K562 (cell line): Measurements from ENCODE around the gene CIART. TPM values are rescaled to one million over a fixed set of nuclear protein-coding genes. Genes with fewer than 3 reads are reported as not detected.

Experiments
- ASH1L ChIP-seq: fragments of 450-650 bp; IDR thresholded peaks from 2 replicates; pipeline ENCODE4 v1.6.1; 2018; ENCODE audit warnings: borderline replicate concordance, mild to moderate bottlenecking, low read depth; ENCODE audit not compliant: partially characterized antibody
- CBFA2T2 ChIP-seq: fragments of 450-650 bp; conservative IDR thresholded peaks from 2 replicates; pipeline ENCODE4 v1.6.1; 2017; ENCODE audit warnings: mild to moderate bottlenecking
- E2F1 ChIP-seq: sonication (generic); formaldehyde crosslinking; IDR thresholded peaks from 2 replicates; pipeline ENCODE4 v1.8.1; 2023; ENCODE audit warnings: mild to moderate bottlenecking, missing genetic modification reagents, moderate library complexity
- ETS2 ChIP-seq: IDR thresholded peaks from 2 replicates; pipeline ENCODE4 v1.6.1; 2016; ENCODE audit warnings: borderline replicate concordance, missing genetic modification characterization, mild to moderate bottlenecking, moderate library complexity, missing compliant biosample characterization; ENCODE audit not compliant: poor library complexity, severe bottlenecking
- GATAD2B ChIP-seq: fragments of 450-650 bp; IDR thresholded peaks from 2 replicates; pipeline ENCODE4 v1.6.1; 2017; ENCODE audit warnings: mild to moderate bottlenecking, borderline replicate concordance
- HBP1 ChIP-seq: fragments of 450-650 bp; formaldehyde crosslinking; IDR thresholded peaks from 2 replicates; pipeline ENCODE4 v1.4.0; 2022; ENCODE audit warnings: missing genetic modification characterization
- L3MBTL2 ChIP-seq: fragments of 450-650 bp; IDR thresholded peaks from 2 replicates; pipeline ENCODE4 v1.6.1; 2016; ENCODE audit warnings: mild to moderate bottlenecking, moderate library complexity
- MECOM ChIP-seq: fragments of 250-450 bp; sonication (Bioruptor Pico); IDR thresholded peaks from 2 replicates; pipeline ENCODE4 v1.8.0; 2022; ENCODE audit warnings: inconsistent platforms
- POLR2B ChIP-seq: fragments of 450-650 bp; IDR thresholded peaks from 2 replicates; pipeline ENCODE4 v1.6.1; 2018; ENCODE audit warnings: low read depth; ENCODE audit not compliant: partially characterized antibody
- ZNF518B ChIP-seq: fragments of 250-450 bp; sonication (Bioruptor Pico); IDR thresholded peaks from 2 replicates; pipeline ENCODE4 v1.5.0; 2021; ENCODE audit warnings: mild to moderate bottlenecking, moderate library complexity
- ZNF76 ChIP-seq: fragments of 250-450 bp; sonication (Bioruptor Pico); IDR thresholded peaks from 2 replicates; pipeline ENCODE4 v1.4.0; 2020; ENCODE audit warnings: mild to moderate bottlenecking, moderate library complexity, borderline replicate concordance
- ZNF780A ChIP-seq: fragments of 250-450 bp; sonication (Bioruptor Pico); IDR thresholded peaks from 2 replicates; pipeline ENCODE4 v1.5.0; 2021; ENCODE audit warnings: mild to moderate bottlenecking
- polyA plus RNA-seq, 8 experiments: library from polyadenylated mRNA; depleted of rRNA in 4 of 8; stranded (reverse) in 5 of 8; unstranded in 3 of 8; fragments of >200 nt; fragmentation: Nextera tagmentation in 2 of 8; fragmentation: Illumina TruSeq in 1 of 8; extraction: Ambion mirVana in 2 of 8; extraction: Trizol in 1 of 8; gene quantifications; 2 replicates each; pipeline versions ENCODE4 v1.2.1 to v1.2.3, GENCODE V29; 2011 to 2014; ENCODE audit warnings: inconsistent platforms in 1 of 8, missing spikeins in 1 of 8
- total RNA-seq, 7 experiments: library from RNA; depleted of rRNA in 6 of 7; stranded (reverse); fragments of >200 nt in 6 of 7; fragmentation: Illumina TruSeq in 2 of 7; extraction: Trizol in 2 of 7; gene quantifications; 2 replicates each; pipeline versions ENCODE4 v1.2.1 to v1.2.3, GENCODE V29; 2011 to 2021; ENCODE audit warnings: low replicate concordance in 1 of 7
- TF ChIP-seq, protein P1 (sequence below): IDR thresholded peaks from 2 replicates; pipeline ENCODE4 v1.6.1; 2011; ENCODE audit warnings: borderline replicate concordance, low read depth, mild to moderate bottlenecking, moderate library complexity, low read length; ENCODE audit not compliant: insufficient read depth, poor library complexity, severe bottlenecking
- TF ChIP-seq, protein P2 (sequence below), 2 experiments: fragments of 200-800 bp in 1 of 2; sonication (Bioruptor generic) in 1 of 2; sonication (generic) in 1 of 2; formaldehyde crosslinking in 1 of 2; IDR thresholded peaks in 1 of 2; conservative IDR thresholded peaks in 1 of 2; 2 replicates each; pipeline versions ENCODE4 v1.5.0 to v1.6.1; 2016 to 2020; ENCODE audit warnings: missing compliant biosample characterization in 1 of 2, missing genetic modification characterization in 1 of 2, missing genetic modification reagents in 1 of 2
- TF ChIP-seq, protein P3 (sequence below): sonication (generic); formaldehyde crosslinking; IDR thresholded peaks from 2 replicates; pipeline ENCODE4 v1.5.0; 2020; ENCODE audit warnings: missing genetic modification reagents

Gene CIART
- total and polyA plus RNA-seq, 9 of the 15 experiments (the other 6 are each of a cell fraction or from before 2014, with no cell fraction given): 0.07 to 0.35 (median 0.19) TPM; not detected in 2

GRCh38 chr1:150234566-150235293, 47.6 kb upstream of the CIART start (continued):
- TF ChIP-seq, protein P1, sequence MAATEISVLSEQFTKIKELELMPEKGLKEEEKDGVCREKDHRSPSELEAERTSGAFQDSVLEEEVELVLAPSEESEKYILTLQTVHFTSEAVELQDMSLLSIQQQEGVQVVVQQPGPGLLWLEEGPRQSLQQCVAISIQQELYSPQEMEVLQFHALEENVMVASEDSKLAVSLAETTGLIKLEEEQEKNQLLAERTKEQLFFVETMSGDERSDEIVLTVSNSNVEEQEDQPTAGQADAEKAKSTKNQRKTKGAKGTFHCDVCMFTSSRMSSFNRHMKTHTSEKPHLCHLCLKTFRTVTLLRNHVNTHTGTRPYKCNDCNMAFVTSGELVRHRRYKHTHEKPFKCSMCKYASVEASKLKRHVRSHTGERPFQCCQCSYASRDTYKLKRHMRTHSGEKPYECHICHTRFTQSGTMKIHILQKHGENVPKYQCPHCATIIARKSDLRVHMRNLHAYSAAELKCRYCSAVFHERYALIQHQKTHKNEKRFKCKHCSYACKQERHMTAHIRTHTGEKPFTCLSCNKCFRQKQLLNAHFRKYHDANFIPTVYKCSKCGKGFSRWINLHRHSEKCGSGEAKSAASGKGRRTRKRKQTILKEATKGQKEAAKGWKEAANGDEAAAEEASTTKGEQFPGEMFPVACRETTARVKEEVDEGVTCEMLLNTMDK: no peak
- TF ChIP-seq POLR2B (peak; percentile 85), L3MBTL2 (peak; percentile 96), ZNF518B (CRISPR knock-in tag) (no peak), ETS2 (tag) (peak; percentile 13), HBP1 (no peak), E2F1 (CRISPR knock-in tag) (peak; percentile 77; the same call in 1 of the 2 replicates), ASH1L (no peak), MECOM (CRISPR knock-in tag) (no peak), GATAD2B (no peak), ZNF76 (CRISPR knock-in tag) (no peak), CBFA2T2 (no peak), ZNF780A (CRISPR knock-in tag) (no peak)
- TF ChIP-seq, protein P2, sequence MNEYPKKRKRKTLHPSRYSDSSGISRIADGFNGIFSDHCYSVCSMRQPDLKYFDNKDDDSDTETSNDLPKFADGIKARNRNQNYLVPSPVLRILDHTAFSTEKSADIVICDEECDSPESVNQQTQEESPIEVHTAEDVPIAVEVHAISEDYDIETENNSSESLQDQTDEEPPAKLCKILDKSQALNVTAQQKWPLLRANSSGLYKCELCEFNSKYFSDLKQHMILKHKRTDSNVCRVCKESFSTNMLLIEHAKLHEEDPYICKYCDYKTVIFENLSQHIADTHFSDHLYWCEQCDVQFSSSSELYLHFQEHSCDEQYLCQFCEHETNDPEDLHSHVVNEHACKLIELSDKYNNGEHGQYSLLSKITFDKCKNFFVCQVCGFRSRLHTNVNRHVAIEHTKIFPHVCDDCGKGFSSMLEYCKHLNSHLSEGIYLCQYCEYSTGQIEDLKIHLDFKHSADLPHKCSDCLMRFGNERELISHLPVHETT (CRISPR knock-in tag; conservative IDR thresholded peaks at IDR 0.05 in 1 of 2, IDR thresholded peaks at IDR 0.05 in 1 of 2): peak in 1 of 2 experiments; percentile 61; a peak in 1 of 4 replicates
- TF ChIP-seq, protein P3, sequence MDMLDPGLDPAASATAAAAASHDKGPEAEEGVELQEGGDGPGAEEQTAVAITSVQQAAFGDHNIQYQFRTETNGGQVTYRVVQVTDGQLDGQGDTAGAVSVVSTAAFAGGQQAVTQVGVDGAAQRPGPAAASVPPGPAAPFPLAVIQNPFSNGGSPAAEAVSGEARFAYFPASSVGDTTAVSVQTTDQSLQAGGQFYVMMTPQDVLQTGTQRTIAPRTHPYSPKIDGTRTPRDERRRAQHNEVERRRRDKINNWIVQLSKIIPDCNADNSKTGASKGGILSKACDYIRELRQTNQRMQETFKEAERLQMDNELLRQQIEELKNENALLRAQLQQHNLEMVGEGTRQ (CRISPR knock-in tag): no peak; the same call in 1 of the 2 replicates
